Uterus (tissue), 2 donors: ENCODE measurements around the gene ACTL6B.

Experiments used
- CTCF ChIP-seq, 4 experiments: fragments of 200-600 bp in 2 of 4; fragments of 450-650 bp in 2 of 4; sonication (generic) in 2 of 4; IDR thresholded peaks; one replicate each; pipeline ENCODE4 v1.5.1; 2016 to 2019; ENCODE audit warnings: antibody characterized with exemption in 4 of 4, mild to moderate bottlenecking in 2 of 4, moderate library complexity in 1 of 4
- POLR2A ChIP-seq, 2 donors: fragments of 450-650 bp; IDR thresholded peaks; one replicate each; pipeline ENCODE4 v1.6.1; 2016; ENCODE audit warnings: antibody characterized with exemption in 2 of 2, mild to moderate bottlenecking in 1 of 2, moderate library complexity in 1 of 2

- TF ChIP-seq CTCF (IDR thresholded peaks at IDR 0.05) (peak; percentile 89 to 91 (median 90)), POLR2A (IDR thresholded peaks at IDR 0.05) (no peak)
Measured at GRCh38 chr7:100691676-100692577, 35.7 kb upstream of the ACTL6B start.
